Uterus (tissue), 4 donors: ENCODE data around the gene CLK3. TPM values are rescaled to one million over a fixed set of nuclear protein-coding genes. Genes with fewer than 3 reads are reported as not detected.

Experiments used
- DNase-seq, 2 donors: peaks; one replicate each; pipeline ENCODE4 v3.0.0-alpha.2; 2019 to 2020
- H3K27ac ChIP-seq, 2 donors: fragments of 200-600 bp; sonication (generic); 1 replicate in 1 of 2; 2 replicates in 1 of 2; pipeline ENCODE4 v1.5.1; 2016 to 2018
- H3K27me3 ChIP-seq, 2 donors: fragments of 200-600 bp; sonication (generic); one replicate each; pipeline ENCODE4 v1.5.1; 2018 to 2019; ENCODE audit warnings: control low read depth in 1 of 2
- H3K36me3 ChIP-seq, 2 donors: fragments of 200-600 bp; sonication (generic); one replicate each; pipeline ENCODE4 v1.5.1; 2019; ENCODE audit warnings: control low read depth in 1 of 2
- H3K4me1 ChIP-seq, 2 donors: fragments of 200-600 bp; sonication (generic); one replicate each; pipeline ENCODE4 v1.5.1; 2018 to 2019; ENCODE audit warnings: control low read depth in 1 of 2
- H3K4me3 ChIP-seq, 2 donors: fragments of 200-600 bp; sonication (generic); 1 replicate in 1 of 2; 2 replicates in 1 of 2; pipeline ENCODE4 v1.5.1; 2018 to 2019; ENCODE audit warnings: mild to moderate bottlenecking in 1 of 2
- H3K9me3 ChIP-seq, 2 donors: fragments of 200-600 bp; sonication (generic); one replicate each; pipeline ENCODE4 v1.5.1; 2019; ENCODE audit warnings: control low read depth in 1 of 2
- CTCF ChIP-seq, 4 experiments: fragments of 200-600 bp in 2 of 4; fragments of 450-650 bp in 2 of 4; sonication (generic) in 2 of 4; IDR thresholded peaks; one replicate each; pipeline ENCODE4 v1.5.1; 2016 to 2019; ENCODE audit warnings: antibody characterized with exemption in 4 of 4, mild to moderate bottlenecking in 2 of 4, moderate library complexity in 1 of 4
- POLR2A ChIP-seq, 2 donors: fragments of 450-650 bp; IDR thresholded peaks; one replicate each; pipeline ENCODE4 v1.6.1; 2016; ENCODE audit warnings: antibody characterized with exemption in 2 of 2, mild to moderate bottlenecking in 1 of 2, moderate library complexity in 1 of 2
- intact Hi-C: fragments of 100-400 bp; cut with DNase I; formaldehyde crosslinking; loops from one replicate; pipeline ENCODE4 v1.15.1; 2023; ENCODE audit warnings: low total_unique reads
- total RNA-seq, 4 donors: library from RNA; depleted of rRNA in 3 of 4; stranded (reverse); fragments of >200 nt in 3 of 4; gene quantifications; one replicate each; pipeline versions ENCODE4 v1.1.0 to v1.2.4, GENCODE V29; 2014 to 2023
- donor health status: DM: yes; HTN: yes; CAD: no.

CLK3 gene
- total RNA-seq, 4 donors from 2014 or later = 33.0 to 90.4 (median 84.2) TPM

DNA sequence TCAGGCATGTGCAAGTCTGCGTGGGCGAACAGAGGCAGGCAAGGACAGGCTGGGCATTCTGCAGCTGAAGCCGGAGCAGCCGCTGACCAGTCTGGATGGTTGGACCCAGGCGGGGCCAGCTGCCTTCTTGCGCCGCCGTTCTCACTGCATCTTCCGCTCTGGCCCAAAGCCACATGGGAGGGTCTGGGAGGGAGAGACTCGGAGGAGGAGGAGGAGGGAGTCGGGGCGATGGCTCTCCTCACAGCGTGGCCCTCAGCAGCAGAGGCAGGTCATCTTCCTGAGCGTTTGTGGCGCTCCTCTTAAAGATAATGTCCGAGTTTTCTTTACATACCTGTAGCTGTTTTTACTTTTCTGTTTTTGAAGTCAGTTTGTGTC lies 5.9 kb downstream of the CLK3 start:
- intact Hi-C loops = loop anchor here (10.0 kb wide), 1 partner anchor 247 kb away; no protein-coding TSS in a partner anchor
- no peaks in the 10 kb centered on the region for H3K27me3 ChIP-seq
- no peak overlapping the region for H3K27ac ChIP-seq
- TF ChIP-seq CTCF (IDR thresholded peaks at IDR 0.05) (no peak), POLR2A (IDR thresholded peaks at IDR 0.05) (no peak)
- no peak for DNase-seq
- H3K4me3 ChIP-seq = no peak overlapping the region
- no peaks in the 10 kb centered on the region for H3K36me3 ChIP-seq
- H3K9me3 ChIP-seq = no peaks in the 10 kb centered on the region
- H3K4me1 ChIP-seq = peaks cover 0 to 7% of the 10 kb centered on the region in 2 donors

DNA sequence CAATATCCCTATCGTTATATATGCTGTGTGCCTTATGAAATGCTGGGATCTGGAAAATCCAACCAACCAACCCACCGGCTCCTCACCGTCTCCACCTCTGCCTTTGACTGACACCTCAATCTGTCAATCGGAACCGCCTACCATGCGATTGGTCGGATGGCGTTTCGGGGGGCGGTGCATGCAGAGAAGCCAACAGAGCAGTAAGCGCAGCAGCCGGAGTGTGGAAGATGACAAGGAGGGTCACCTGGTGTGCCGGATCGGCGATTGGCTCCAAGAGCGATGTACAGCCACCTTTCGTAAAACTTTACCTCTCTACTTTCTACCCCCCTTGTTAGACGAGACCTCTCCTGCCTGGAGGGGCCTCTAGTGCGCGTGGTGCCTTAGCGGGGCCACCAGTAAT lies 6.3 kb downstream of the CLK3 start:
- no peak overlapping the region for H3K4me3 ChIP-seq
- peaks cover 0 to 7% of the 10 kb centered on the region in 2 donors for H3K4me1 ChIP-seq
- H3K27me3 ChIP-seq = no peaks in the 10 kb centered on the region
- no peaks in the 10 kb centered on the region for H3K9me3 ChIP-seq
- DNase-seq = no peak
- no peak overlapping the region for H3K27ac ChIP-seq
- H3K36me3 ChIP-seq = no peaks in the 10 kb centered on the region
- intact Hi-C loops = loop anchor here (10.0 kb wide), 1 partner anchor 247 kb away; no protein-coding TSS in a partner anchor
- TF ChIP-seq CTCF (IDR thresholded peaks at IDR 0.05) (no peak), POLR2A (IDR thresholded peaks at IDR 0.05) (no peak)

DNA sequence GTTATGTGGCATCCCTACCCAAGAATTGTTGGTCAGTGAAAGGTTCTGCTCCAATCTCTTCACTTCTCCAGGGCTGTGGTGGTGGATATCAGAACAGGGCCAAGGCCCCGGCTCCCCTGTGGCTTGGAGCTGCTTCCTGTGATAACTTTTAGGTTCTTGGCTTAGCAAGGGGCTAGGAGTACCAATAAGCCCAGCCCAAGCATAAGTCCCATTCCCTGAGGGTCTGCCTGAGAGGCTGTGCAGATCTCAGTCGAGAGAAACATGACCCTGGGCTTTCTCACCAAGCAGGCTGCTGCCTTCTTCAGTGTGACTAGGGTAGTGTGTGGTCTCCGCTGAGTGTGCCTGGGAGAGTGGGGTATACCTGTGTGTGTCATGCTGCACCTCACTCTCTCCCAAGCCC lies 7.1 kb downstream of the CLK3 start:
- TF ChIP-seq POLR2A (IDR thresholded peaks at IDR 0.05) (no peak), CTCF (IDR thresholded peaks at IDR 0.05) (no peak)
- Histone ChIP-seq H3K4me3 (no peak overlapping the region), H3K27ac (no peak overlapping the region), H3K4me1 (peaks cover 0 to 5% of the 10 kb centered on the region in 2 donors), H3K27me3 (no peaks in the 10 kb centered on the region), H3K9me3 (no peaks in the 10 kb centered on the region), H3K36me3 (no peaks in the 10 kb centered on the region)
- DNase-seq = no peak
- intact Hi-C loops = loop anchor here (10.0 kb wide), 1 partner anchor 248 kb away; no protein-coding TSS in a partner anchor

DNA sequence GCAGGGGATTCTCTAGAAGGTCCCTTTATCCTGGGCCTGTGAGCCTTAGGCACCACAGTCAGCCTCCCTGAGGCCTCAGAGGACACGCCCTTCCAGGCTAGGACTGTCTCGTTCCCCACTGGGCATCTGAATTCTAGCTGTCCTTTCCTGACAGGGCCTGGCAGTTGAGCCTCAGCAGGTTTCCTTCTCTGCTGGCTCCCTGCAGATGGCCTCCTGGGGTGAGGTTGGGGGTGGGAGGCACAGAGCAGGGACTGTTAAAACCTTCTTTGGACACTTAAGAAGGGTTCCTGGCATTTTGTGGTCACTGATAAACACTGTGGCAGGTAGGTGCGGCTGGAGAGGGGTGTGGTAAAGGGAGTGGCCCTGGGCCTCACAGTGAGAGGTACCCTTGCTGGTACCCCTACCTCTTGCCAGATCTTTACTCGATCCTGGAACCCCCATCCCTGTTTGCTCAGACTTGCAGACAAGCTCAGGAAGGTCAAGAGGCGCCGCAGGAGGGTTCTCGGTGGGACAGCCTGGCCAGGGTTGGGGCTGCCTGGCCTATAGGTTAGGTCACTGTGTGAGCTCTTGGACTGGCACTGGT lies 8.5 kb downstream of the CLK3 start:
- Histone ChIP-seq H3K27ac (no peak overlapping the region), H3K4me1 (no peaks in the 10 kb centered on the region), H3K27me3 (no peaks in the 10 kb centered on the region), H3K36me3 (no peaks in the 10 kb centered on the region), H3K4me3 (no peak overlapping the region), H3K9me3 (no peaks in the 10 kb centered on the region)
- no peak for TF ChIP-seq CTCF (IDR thresholded peaks at IDR 0.05)
- TF ChIP-seq POLR2A (IDR thresholded peaks at IDR 0.05) = no peak
- intact Hi-C loops = loop anchor here (10.0 kb wide), 1 partner anchor 249 kb away; no protein-coding TSS in a partner anchor
- no peak for DNase-seq

GRCh38 chr15:74625693-74626092 lies 10.1 kb downstream of the CLK3 start:
- no peaks in the 10 kb centered on the region for H3K27me3 ChIP-seq
- intact Hi-C loops = loop anchor here (10.0 kb wide), 1 partner anchor 251 kb away; no protein-coding TSS in a partner anchor
- H3K4me3 ChIP-seq = no peak overlapping the region
- no peaks in the 10 kb centered on the region for H3K36me3 ChIP-seq
- H3K9me3 ChIP-seq = no peaks in the 10 kb centered on the region
- TF ChIP-seq POLR2A (IDR thresholded peaks at IDR 0.05) (no peak), CTCF (IDR thresholded peaks at IDR 0.05) (no peak)
- DNase-seq = no peak
- no peaks in the 10 kb centered on the region for H3K4me1 ChIP-seq
- H3K27ac ChIP-seq = no peak overlapping the region
